HepG2 (cell line): ENCODE measurements around the gene ZSWIM8.

Experiments
- CREM ChIP-seq, 2 experiments: sonication (generic) in 1 of 2; formaldehyde crosslinking in 1 of 2; IDR thresholded peaks; 2 replicates each; pipeline versions ENCODE4 v1.4.0 to v1.6.1; 2016 to 2020; ENCODE audit warnings: antibody characterized with exemption in 1 of 2, mild to moderate bottlenecking in 1 of 2, missing genetic modification reagents in 1 of 2
- CTCF ChIP-seq: sonication (generic); formaldehyde crosslinking; IDR thresholded peaks from 2 replicates; pipeline ENCODE4 v1.5.0; 2020; ENCODE audit warnings: mild to moderate bottlenecking, missing genetic modification reagents, moderate library complexity
- POLR2AphosphoS2 ChIP-seq: IDR thresholded peaks from 2 replicates; pipeline ENCODE4 v1.6.1; 2011; ENCODE audit warnings: low read depth, low read length, improper control_type of control experiment
- RFX5 ChIP-seq: IDR thresholded peaks from 2 replicates; pipeline ENCODE4 v1.6.1; 2011; ENCODE audit warnings: low read depth, low read length, improper control_type of control experiment
- RXRA ChIP-seq: sonication (generic); formaldehyde crosslinking; IDR thresholded peaks from 2 replicates; pipeline ENCODE4 v1.5.1; 2020; ENCODE audit warnings: missing genetic modification reagents
- SNRNP70 ChIP-seq: fragments of 200-400 bp; formaldehyde crosslinking; IDR thresholded peaks from 2 replicates; pipeline ENCODE4 v1.6.1; 2017; ENCODE audit warnings: mild to moderate bottlenecking, low read depth, low read length, moderate library complexity
- STAT6 ChIP-seq: sonication (generic); formaldehyde crosslinking; IDR thresholded peaks from 2 replicates; pipeline ENCODE4 v1.4.0; 2020; ENCODE audit warnings: missing genetic modification reagents, mild to moderate bottlenecking, borderline replicate concordance
- TCF7L2 ChIP-seq: IDR thresholded peaks from 2 replicates; pipeline ENCODE4 v1.6.1; 2011; ENCODE audit warnings: mild to moderate bottlenecking, low read depth, low read length, moderate library complexity
- ZNF101 ChIP-seq: sonication (generic); formaldehyde crosslinking; IDR thresholded peaks from 2 replicates; pipeline ENCODE4 v1.4.0; 2020; ENCODE audit warnings: mild to moderate bottlenecking, low read depth, missing genetic modification reagents, borderline replicate concordance
- ZNF280D ChIP-seq: sonication (generic); formaldehyde crosslinking; IDR thresholded peaks from 2 replicates; pipeline ENCODE4 v1.5.1; 2020; ENCODE audit warnings: mild to moderate bottlenecking, missing genetic modification reagents
- ZNF501 ChIP-seq: sonication (generic); formaldehyde crosslinking; IDR thresholded peaks from 2 replicates; pipeline ENCODE4 v1.5.1; 2020; ENCODE audit warnings: mild to moderate bottlenecking, moderate library complexity, missing genetic modification reagents
- ZNF724P ChIP-seq: sonication (generic); formaldehyde crosslinking; IDR thresholded peaks from 2 replicates; pipeline ENCODE4 v1.8.0; 2022; ENCODE audit warnings: missing genetic modification reagents, borderline replicate concordance
- ZNF768 ChIP-seq: sonication (generic); formaldehyde crosslinking; IDR thresholded peaks from 2 replicates; pipeline ENCODE4 v1.4.0; 2020; ENCODE audit warnings: missing genetic modification reagents

DNA sequence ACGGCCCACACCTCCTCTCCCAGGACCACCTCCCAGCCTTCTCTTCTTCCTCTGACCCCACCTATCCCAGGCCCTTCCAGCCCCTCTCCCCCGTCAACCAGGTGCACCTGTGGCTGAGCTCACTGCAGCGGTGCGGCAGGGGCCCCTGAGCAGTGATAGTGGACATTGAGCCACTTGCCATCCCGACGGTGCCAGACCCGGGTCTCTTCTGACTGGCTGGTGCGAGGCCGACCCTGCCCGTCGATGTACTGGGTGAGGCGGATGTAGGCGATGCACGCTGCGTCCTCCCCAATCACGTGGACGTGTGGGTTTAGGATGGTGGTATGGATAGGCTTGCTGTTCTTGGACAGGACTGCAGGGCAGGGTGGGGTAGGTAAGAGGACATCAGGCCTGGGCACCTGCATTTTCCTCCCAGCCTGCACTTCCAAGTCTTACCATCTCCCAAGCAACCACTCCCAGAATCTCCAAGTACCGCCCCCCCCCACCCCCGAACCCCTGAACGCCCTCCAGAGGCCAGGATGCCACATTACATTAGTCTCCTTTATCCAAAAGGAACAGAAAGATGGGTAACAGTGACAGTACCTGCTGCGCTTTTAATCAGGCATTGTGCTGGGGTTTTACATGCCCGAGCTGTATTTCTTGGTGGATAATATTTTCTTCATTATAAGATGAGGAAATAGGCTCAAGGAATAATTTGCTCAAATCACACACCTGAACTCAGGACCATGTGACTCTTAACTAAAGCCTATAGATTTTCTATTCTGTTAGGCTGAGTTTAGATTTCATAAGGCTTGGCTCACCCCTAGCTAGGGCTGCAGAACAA lies 29.7 kb downstream of the ZSWIM8 start:
- TF ChIP-seq ZNF280D (CRISPR knock-in tag) = no peak
- no peak for TF ChIP-seq RXRA (CRISPR knock-in tag)
- TF ChIP-seq CTCF = peak; percentile 20; the same call in 1 of the 2 replicates
- TF ChIP-seq POLR2AphosphoS2 = no peak
- no peak for TF ChIP-seq ZNF768 (CRISPR knock-in tag)
- no peak for TF ChIP-seq ZNF501 (CRISPR knock-in tag)
- TF ChIP-seq STAT6 (CRISPR knock-in tag) = no peak
- no peak for TF ChIP-seq TCF7L2
- no peak for TF ChIP-seq ZNF724P (CRISPR knock-in tag)
- TF ChIP-seq SNRNP70 = no peak
- TF ChIP-seq CREM (IDR thresholded peaks at IDR 0.05) = no peak
- TF ChIP-seq CREM (CRISPR knock-in tag; IDR thresholded peaks at IDR 0.05) = no peak
- TF ChIP-seq ZNF101 = no peak
- no peak for TF ChIP-seq RFX5
